IPS-18a (cell line): ENCODE data around the gene PLCH2.

Experiments
- H3K27ac ChIP-seq: one replicate; pipeline ENCODE4 v1.5.1; 2013; ENCODE audit warnings: low read length
- H3K27me3 ChIP-seq: one replicate; pipeline ENCODE4 v1.6.1; 2013; ENCODE audit warnings: mild to moderate bottlenecking, low read length; ENCODE audit not compliant: control insufficient read depth, insufficient read depth
- H3K36me3 ChIP-seq: one replicate; pipeline ENCODE4 v1.6.1; 2013; ENCODE audit warnings: low read depth, low read length; ENCODE audit not compliant: control insufficient read depth
- H3K4me1 ChIP-seq: one replicate; pipeline ENCODE4 v1.6.1; 2013; ENCODE audit warnings: low read depth, low read length; ENCODE audit not compliant: control insufficient read depth
- H3K4me3 ChIP-seq: one replicate; pipeline ENCODE4 v1.5.1; 2013; ENCODE audit warnings: low read length
- H3K9ac ChIP-seq: one replicate; pipeline ENCODE4 v1.6.1; 2013; ENCODE audit warnings: mild to moderate bottlenecking, low read length, moderate library complexity
- H3K9me3 ChIP-seq: one replicate; pipeline ENCODE4 v1.6.1; 2013; ENCODE audit warnings: low read depth, low read length; ENCODE audit not compliant: control insufficient read depth

Gene PLCH2

DNA sequence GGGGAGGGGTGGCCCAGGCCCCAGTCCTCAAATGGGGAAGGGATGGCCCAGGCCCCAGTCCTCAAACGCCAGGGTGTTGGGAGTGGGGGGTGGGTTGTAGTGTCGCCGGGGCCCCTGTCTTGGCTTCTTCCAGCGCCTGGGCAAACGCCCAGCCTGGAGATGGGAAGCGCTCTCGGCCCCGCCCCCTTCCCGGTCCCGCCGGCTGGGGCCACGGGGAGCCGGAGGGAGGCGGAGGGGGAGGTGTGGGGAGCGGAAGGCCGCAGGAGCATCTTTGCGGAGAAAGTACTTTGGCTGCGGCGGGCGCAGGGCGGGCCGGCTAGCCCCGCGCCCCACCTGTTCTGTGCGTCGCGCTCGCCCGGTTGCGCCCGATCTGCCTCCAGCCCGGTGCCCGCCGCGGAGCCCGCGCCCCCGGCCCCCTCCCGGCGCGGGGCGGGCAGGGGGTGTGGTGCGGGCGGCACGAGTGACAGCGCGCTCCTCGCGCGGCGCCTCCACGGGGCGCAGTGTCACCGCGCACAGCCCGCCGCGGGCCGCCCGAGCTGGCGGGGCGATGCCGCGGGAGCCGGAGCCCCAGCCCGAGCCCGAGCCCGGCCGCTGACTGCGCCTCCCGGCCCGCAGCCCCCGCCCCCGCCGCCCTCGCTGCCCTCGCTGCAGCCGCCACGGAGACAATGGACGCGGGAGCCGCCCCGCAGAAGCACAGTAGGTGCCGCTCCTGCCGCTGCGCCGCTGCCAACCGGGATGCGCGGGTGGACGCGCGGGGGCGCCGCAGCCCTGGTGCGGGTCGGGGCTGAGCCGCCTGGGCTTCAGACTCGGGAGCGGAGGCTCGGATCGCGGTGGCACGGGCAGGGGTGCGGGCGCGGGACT, 32.6 kb upstream of the PLCH2 start:
- Histone ChIP-seq H3K4me1 (peaks cover 14% of the 10 kb centered on the region), H3K4me3 (no peak overlapping the region), H3K36me3 (no peaks in the 10 kb centered on the region), H3K9me3 (no peaks in the 10 kb centered on the region), H3K27me3 (peaks cover 37% of the 10 kb centered on the region), H3K27ac (no peak overlapping the region), H3K9ac (no peak overlapping the region)

DNA sequence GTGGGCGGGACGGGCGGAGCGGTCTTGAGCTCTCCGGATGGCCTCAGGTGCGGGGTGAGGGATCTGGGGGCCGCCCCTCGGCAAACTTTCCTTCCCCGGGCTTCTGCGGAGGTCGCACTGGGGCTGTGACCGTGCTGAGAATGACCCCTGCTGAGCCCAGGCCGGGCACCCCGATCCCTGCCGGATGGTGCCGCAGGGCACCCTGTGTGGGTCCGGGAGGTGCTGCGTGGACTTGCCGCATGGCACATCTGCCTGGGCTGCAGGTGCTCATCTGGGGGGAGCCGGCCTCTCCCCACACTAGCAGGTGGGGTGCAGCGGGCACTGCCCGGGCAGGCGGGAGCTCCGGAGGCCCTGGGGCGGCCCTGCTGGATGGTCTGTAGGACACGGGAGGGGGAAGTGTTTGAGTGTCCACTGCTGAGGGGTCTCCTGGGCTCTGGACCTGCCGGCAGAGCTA, 31.9 kb upstream of the PLCH2 start:
- H3K4me1 ChIP-seq, result peaks cover 14% of the 10 kb centered on the region
- peaks cover 37% of the 10 kb centered on the region for H3K27me3 ChIP-seq
- no peaks in the 10 kb centered on the region for H3K36me3 ChIP-seq
- H3K9ac ChIP-seq, result no peak overlapping the region
- H3K4me3 ChIP-seq, result no peak overlapping the region
- no peak overlapping the region for H3K27ac ChIP-seq
- no peaks in the 10 kb centered on the region for H3K9me3 ChIP-seq

DNA sequence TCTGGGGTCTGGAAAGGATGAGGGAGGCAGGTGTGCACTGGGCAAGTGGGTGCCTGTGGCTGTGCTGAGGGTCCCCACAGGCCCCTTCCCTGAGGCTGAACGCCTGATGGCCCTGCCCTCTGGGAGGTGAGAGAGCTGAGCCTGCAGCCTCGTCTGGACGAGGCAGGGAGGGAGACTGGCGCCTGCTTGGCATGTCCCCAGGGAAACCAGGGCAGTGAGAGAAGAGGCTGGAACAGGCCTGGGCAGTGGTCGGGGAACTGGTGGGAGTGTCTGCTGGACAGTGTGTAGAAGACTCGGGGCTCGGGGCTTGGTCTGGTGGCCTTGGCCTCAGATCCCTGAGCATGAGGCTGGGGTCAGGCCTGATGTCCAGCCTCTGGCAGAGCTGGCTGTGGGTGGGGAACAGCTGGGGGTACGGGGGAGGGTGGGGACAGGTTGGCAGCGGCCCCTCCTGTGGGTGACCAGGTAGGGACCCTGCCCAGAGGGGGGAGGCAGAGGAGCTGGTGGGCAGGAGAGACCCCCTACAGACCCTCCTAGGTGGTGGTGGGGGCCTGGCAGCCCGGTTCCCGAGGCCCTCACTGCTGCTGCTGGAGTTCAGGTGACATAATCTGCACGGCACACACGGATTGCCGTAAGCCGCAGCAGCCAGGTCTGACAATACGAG, 30.8 kb upstream of the PLCH2 start:
- Histone ChIP-seq H3K4me1 (peaks cover 14% of the 10 kb centered on the region), H3K27ac (no peak overlapping the region), H3K4me3 (no peak overlapping the region), H3K9ac (no peak overlapping the region), H3K9me3 (no peaks in the 10 kb centered on the region), H3K36me3 (no peaks in the 10 kb centered on the region), H3K27me3 (peaks cover 37% of the 10 kb centered on the region)

DNA sequence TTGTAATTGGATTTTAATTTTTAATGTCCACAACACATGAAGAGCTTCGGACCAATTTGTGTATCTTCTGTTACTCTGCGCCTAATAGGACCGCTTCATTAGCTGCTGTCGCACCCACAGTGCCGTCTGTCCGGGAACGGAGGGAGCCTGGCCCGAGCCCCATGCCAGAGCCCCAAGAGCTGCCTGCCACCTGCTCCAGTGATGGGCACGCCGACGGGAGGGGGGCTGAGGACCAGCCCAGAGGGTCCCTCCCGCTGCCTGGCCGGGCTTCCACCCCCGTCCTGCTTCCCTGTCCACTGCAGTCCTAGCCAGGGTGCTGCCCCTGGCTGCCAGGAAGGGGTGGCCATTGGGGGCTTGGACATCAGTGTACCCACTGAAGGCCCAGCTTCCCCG, 30.3 kb upstream of the PLCH2 start:
- Histone ChIP-seq H3K27me3 (peaks cover 37% of the 10 kb centered on the region), H3K9ac (no peak overlapping the region), H3K9me3 (no peaks in the 10 kb centered on the region), H3K4me1 (peaks cover 14% of the 10 kb centered on the region), H3K36me3 (no peaks in the 10 kb centered on the region), H3K4me3 (no peak overlapping the region), H3K27ac (no peak overlapping the region)

DNA sequence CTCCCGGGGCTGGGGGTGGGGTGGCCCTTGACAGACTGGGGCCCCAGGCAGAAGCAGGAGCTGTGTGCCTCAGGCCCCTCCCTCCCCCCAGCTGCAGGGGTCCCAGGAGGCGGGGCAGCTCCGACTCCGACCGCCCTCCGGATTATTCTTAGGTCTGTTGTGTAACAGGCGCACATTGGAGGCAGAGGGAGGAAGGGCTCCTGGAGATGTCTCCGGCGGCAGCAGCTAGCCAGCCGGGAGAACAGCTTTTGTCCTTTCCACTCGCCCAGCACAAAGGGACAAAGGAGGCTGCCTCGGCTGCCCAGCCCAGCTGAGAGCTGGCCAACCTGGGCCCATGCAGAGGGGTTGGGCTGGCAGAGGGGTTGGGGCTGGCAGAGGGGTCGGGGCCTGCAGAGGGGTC, 29.7 kb upstream of the PLCH2 start:
- H3K4me3 ChIP-seq, result no peak overlapping the region
- no peaks in the 10 kb centered on the region for H3K9me3 ChIP-seq
- H3K27ac ChIP-seq, result no peak overlapping the region
- peaks cover 14% of the 10 kb centered on the region for H3K4me1 ChIP-seq
- H3K27me3 ChIP-seq, result peaks cover 36% of the 10 kb centered on the region
- no peaks in the 10 kb centered on the region for H3K36me3 ChIP-seq
- H3K9ac ChIP-seq, result peak overlapping the region; percentile 7

DNA sequence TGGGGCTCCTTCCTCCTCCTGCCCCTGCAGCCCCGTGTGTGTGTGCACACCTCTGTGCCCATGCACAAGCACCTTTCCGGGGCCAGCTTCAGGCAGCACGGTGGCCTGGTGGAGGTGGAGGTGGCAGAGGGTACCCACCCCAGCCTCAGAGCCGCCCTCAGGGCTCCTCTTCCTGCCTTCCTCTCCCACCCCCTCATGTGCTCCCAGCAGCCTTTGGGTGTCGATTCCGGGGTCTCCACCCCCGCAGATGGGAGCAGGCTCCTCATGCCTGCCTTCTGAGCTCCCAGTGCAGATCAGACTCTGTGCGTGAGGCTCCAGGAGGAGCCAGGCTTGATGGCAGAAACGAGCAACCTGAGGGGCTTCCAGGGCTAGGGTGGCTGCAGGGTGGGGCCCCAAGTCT, 29.2 kb upstream of the PLCH2 start:
- H3K4me3 ChIP-seq, result no peak overlapping the region
- H3K27ac ChIP-seq, result no peak overlapping the region
- peaks cover 14% of the 10 kb centered on the region for H3K4me1 ChIP-seq
- peaks cover 32% of the 10 kb centered on the region for H3K27me3 ChIP-seq
- no peaks in the 10 kb centered on the region for H3K36me3 ChIP-seq
- peak overlapping the region; percentile 7 for H3K9ac ChIP-seq
- no peaks in the 10 kb centered on the region for H3K9me3 ChIP-seq

DNA sequence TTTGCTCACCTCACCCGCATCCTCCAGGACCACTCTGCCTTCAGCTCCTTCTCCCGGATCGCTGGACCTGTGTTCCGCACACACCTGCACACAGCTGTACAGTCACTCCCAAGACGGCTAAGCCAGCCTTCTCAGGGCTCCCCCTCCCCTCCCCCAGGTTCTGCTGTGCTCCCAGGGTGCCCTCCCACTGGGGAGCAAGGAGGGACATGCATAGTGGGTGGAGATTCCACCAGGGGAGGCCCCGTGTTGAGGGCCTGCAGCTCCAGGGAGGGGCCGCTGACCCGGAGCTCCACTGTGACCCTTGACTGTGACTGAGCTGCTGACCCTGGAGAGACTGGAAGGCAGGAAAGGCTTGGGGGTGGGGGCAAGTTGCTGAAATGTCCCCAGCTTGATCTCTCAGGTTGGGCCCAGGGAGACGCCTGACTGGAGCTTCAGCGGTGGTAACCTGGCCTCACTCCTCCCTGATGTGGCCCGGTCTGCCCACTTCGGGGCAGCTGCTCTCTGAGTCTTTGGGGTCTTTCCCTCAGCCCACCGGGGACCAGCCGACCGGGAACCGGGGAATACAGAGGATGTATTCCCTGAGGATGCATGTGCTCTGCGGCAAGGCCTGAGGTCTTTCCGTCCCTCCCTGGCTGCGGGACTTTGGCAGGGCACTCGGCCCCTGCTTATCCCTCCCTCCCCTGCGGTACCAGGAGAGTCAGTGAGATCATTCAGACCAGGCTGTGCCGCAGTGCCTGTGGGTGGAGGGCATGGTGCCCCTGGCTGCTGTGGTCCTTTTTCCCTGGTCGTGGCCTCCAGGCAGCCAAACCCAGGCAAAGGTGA, 28.6 kb upstream of the PLCH2 start:
- Histone ChIP-seq H3K36me3 (no peaks in the 10 kb centered on the region), H3K27ac (no peak overlapping the region), H3K4me1 (peaks cover 14% of the 10 kb centered on the region), H3K4me3 (no peak overlapping the region), H3K27me3 (peaks cover 25% of the 10 kb centered on the region), H3K9ac (no peak overlapping the region), H3K9me3 (no peaks in the 10 kb centered on the region)

DNA sequence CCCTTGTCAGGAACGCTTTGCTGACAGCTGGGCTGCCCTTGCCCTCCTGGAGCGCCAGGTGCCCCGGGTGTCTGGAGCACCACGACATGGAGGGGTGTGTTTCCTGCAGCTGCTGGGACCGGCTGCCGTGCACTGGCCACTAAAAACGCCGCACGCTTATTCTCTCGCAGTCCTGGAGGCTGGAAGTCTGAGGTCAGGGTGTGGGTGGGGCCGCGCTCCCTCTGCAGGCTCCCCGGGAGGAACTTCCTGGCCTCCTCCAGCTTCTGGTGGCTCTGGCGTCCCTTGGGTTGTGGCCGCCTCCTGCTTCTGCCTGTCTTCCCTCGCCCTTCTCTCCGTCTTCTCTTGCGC, 28.0 kb upstream of the PLCH2 start:
- Histone ChIP-seq H3K36me3 (no peaks in the 10 kb centered on the region), H3K9me3 (no peaks in the 10 kb centered on the region), H3K27ac (no peak overlapping the region), H3K9ac (no peak overlapping the region), H3K4me1 (peaks cover 14% of the 10 kb centered on the region), H3K4me3 (no peak overlapping the region), H3K27me3 (peaks cover 19% of the 10 kb centered on the region)

DNA sequence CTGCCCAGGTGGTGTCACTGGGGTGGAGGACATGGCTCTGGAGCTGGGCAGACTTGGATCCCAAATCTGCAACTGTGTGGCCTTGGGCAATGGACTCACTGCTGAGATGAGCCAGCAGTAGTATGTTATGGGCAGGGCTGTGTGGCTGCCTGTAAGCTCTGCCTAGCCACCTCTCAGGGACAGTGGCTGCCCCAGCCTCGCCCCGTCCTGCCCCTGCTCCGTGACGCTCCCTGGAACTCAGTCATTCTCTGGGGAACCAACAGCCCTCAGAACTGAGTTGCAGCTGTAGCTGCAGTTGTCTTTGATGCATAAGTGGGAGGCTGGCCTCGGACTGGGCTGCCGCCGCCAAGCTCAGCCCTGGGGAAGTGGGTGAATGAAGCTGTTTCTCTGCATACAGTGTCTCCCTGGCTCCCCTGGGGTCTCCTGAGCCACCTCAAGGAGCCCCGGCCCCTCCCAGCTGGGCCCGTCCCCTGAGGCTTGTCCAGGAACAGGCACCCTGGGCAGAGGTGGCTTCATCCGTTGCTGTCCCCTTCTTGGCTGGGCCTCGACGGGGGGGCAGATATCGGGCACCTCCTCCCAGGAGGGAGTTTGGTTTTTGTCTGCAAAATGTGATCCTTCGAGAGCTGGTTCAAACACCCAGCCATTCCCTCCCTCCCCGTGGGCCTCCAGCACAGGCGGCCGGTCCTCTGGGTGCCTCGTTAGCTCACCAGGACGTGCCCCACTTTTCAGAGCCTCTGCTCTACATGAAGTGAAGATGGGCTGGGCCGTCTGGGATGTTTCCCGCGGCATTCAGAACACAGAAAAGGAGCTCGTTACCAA, 26.2 kb upstream of the PLCH2 start:
- Histone ChIP-seq H3K36me3 (no peaks in the 10 kb centered on the region), H3K9ac (no peak overlapping the region), H3K4me1 (peaks cover 14% of the 10 kb centered on the region), H3K27ac (no peak overlapping the region), H3K4me3 (no peak overlapping the region), H3K9me3 (no peaks in the 10 kb centered on the region), H3K27me3 (peaks cover 4% of the 10 kb centered on the region)

DNA sequence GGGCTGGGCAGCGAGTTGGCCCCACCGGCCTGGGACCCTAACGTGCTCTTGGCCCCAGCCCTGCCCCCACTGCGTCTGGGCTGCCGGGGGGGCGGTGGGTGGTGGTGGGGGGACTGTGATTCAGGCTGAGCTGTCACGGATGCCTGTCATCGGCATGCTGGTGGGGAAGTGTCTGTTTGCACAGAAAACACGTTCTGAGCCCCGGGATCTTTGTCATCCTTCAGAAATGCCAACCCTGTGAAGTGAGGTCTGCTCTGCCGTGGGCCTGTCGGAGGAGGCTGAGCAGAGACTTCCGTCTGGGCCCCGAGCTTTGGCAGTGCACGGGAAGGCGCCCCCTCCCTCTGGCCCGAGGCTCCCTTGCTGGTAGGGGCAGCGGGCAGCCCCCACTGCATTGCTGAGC, 24.3 kb upstream of the PLCH2 start:
- H3K27me3 ChIP-seq, result no peaks in the 10 kb centered on the region
- H3K4me3 ChIP-seq, result no peak overlapping the region
- no peak overlapping the region for H3K9ac ChIP-seq
- H3K27ac ChIP-seq, result no peak overlapping the region
- H3K36me3 ChIP-seq, result no peaks in the 10 kb centered on the region
- peaks cover 12% of the 10 kb centered on the region for H3K4me1 ChIP-seq
- no peaks in the 10 kb centered on the region for H3K9me3 ChIP-seq
